ENCODE results near the gene ZNF276. TPM values are rescaled to one million over a fixed set of nuclear protein-coding genes. Genes with fewer than 3 reads are reported as not detected.

ZNF276 gene
- total RNA-seq, 1 experiment from 2014 or later: 18.6 TPM

- no peak overlapping the region for H2AK5ac ChIP-seq (ENCODE audit: insufficient read length, low read length)
- H4K91ac ChIP-seq (ENCODE audit: insufficient read length, low read depth, low read length): no peak overlapping the region
- Mint-ChIP-seq H3K27ac (peak overlapping the region in 2 of 3 experiments; percentile 8 to 67; a peak in 1 of 7 replicates), H3K36me3 (ENCODE audit: insufficient read depth in 1 of 3, low read depth in 3 of 3) (peaks cover 48 to 89% (median 88%) of the 10 kb centered on the region in 3 experiments; a peak in 6 of 7 replicates), H3K27me3 (ENCODE audit: low read depth) (no peaks in the 10 kb centered on the region), H3K4me1 (no peaks in the 10 kb centered on the region), H3K9me3 (no peaks in the 10 kb centered on the region), H3K4me3 (no peak overlapping the region)
- H2AFZ ChIP-seq (ENCODE audit: low read length): no peak overlapping the region
- H3K9me3 ChIP-seq (ENCODE audit: control insufficient read depth, low read depth, low read length): no peaks in the 10 kb centered on the region
- H3K9ac ChIP-seq (ENCODE audit: extremely low read depth, insufficient read length, low read length): no peak overlapping the region
- H4K20me1 ChIP-seq (ENCODE audit: control insufficient read depth, insufficient read depth, insufficient read length): no peaks in the 10 kb centered on the region
- TF ChIP-seq CTCF (conservative IDR thresholded peaks at IDR 0.05): no peak
- H3K27me3 ChIP-seq (ENCODE audit: insufficient read depth, low read length): no peaks in the 10 kb centered on the region
- no peaks in the 10 kb centered on the region for H3K4me1 ChIP-seq (ENCODE audit: insufficient read depth, low read length)
- H2BK20ac ChIP-seq (ENCODE audit: low read depth, low read length, poor library complexity, severe bottlenecking): no peak overlapping the region
- no CpG with 5 or more reads among the region's 26 CpGs for WGBS (ENCODE audit: extremely low coverage, insufficient read length, low lambda C conversion rate)
- H2BK12ac ChIP-seq (ENCODE audit: insufficient read length, low read depth, low read length): no peak overlapping the region
- no peak overlapping the region for H3K27ac ChIP-seq (ENCODE audit: insufficient read length, low read depth, low read length)
- H3K56ac ChIP-seq (ENCODE audit: insufficient read length, low read depth, low read length): no peak overlapping the region
- H3K4ac ChIP-seq (ENCODE audit: low read depth, low read length): no peak overlapping the region
- H2BK5ac ChIP-seq (ENCODE audit: insufficient read length, low read length): no peak overlapping the region
- H3K14ac ChIP-seq (ENCODE audit: insufficient read depth, low read length): no peak overlapping the region
- no peak overlapping the region for H3K18ac ChIP-seq (ENCODE audit: insufficient read length, low read depth, low read length)
- no peak overlapping the region for H3K23ac ChIP-seq (ENCODE audit: insufficient read length, low read depth, low read length)
- no peaks in the 10 kb centered on the region for H3K79me1 ChIP-seq (ENCODE audit: insufficient read depth, low read depth, low read length, poor library complexity, severe bottlenecking)
- no peaks in the 10 kb centered on the region for H3K79me2 ChIP-seq (ENCODE audit: insufficient read depth, low read length)
- DNase-seq: no peak
- H2BK15ac ChIP-seq (ENCODE audit: low read depth, low read length): no peak overlapping the region
- no peaks in the 10 kb centered on the region for H3K23me2 ChIP-seq (ENCODE audit: insufficient read length, low read depth, low read length, poor library complexity, severe bottlenecking)
- H4K5ac ChIP-seq (ENCODE audit: insufficient read length, low read depth, low read length): no peak overlapping the region
- H2BK120ac ChIP-seq (ENCODE audit: low read depth, low read length, poor library complexity, severe bottlenecking): no peak overlapping the region
- H3K4me2 ChIP-seq (ENCODE audit: insufficient read depth, insufficient read length, low read length): no peak overlapping the region
- H4K8ac ChIP-seq (replicated peaks; ENCODE audit: insufficient read length, low read depth, low read length): no peak overlapping the region
- no peak overlapping the region for H3T11ph ChIP-seq (ENCODE audit: low read length)
Measured at GRCh38 chr16:89759746-89760340, 38.5 kb downstream of the ZNF276 start.

All from H9 (cell line).